ENCODE data around the gene ZSWIM3. TPM values are rescaled to one million over a fixed set of nuclear protein-coding genes. Genes with fewer than 3 reads are reported as not detected.

ZSWIM3 gene
- total RNA-seq, 1 experiment from 2014 or later, result 1.6 TPM

GRCh38 chr20:45907219-45907948 is 50.0 kb downstream of the ZSWIM3 start:
- no peak for DNase-seq (ENCODE audit: extremely low read depth, low read depth)

GRCh38 chr20:45908084-45908483 is 50.7 kb downstream of the ZSWIM3 start:
- no peak for DNase-seq (ENCODE audit: extremely low read depth, low read depth)

GRCh38 chr20:45909336-45909808 is 52.0 kb downstream of the ZSWIM3 start:
- DNase-seq (ENCODE audit: extremely low read depth, low read depth), result no peak

GRCh38 chr20:45909817-45910669 is 52.6 kb downstream of the ZSWIM3 start:
- DNase-seq (ENCODE audit: extremely low read depth, low read depth), result no peak

GRCh38 chr20:45910670-45911485 is 53.5 kb downstream of the ZSWIM3 start:
- DNase-seq (ENCODE audit: extremely low read depth, low read depth), result peak; percentile 99

GRCh38 chr20:45911486-45912343 is 54.3 kb downstream of the ZSWIM3 start, which contains the start of gene PLTP:
Gene PLTP, minus strand, starts transcription at chr20:45912155. Its CDS starts 703 bp downstream, at chr20:45911452.
- DNase-seq (ENCODE audit: extremely low read depth, low read depth), result peak; percentile 31

- DNase-seq (ENCODE audit: extremely low read depth, low read depth), result no peak
Measured at GRCh38 chr20:45912344-45912682, 54.9 kb downstream of the ZSWIM3 start.

- DNase-seq (ENCODE audit: extremely low read depth, low read depth), result no peak
Measured at GRCh38 chr20:45913116-45913515, 55.7 kb downstream of the ZSWIM3 start.

GRCh38 chr20:45917790-45918141 is 60.4 kb downstream of the ZSWIM3 start:
- DNase-seq (ENCODE audit: extremely low read depth, low read depth), result no peak

- DNase-seq (ENCODE audit: extremely low read depth, low read depth), result no peak
Measured at GRCh38 chr20:45918182-45918737, 60.8 kb downstream of the ZSWIM3 start.

- no peak for DNase-seq (ENCODE audit: extremely low read depth, low read depth)
Measured at GRCh38 chr20:45918779-45919537, 61.5 kb downstream of the ZSWIM3 start.

- DNase-seq (ENCODE audit: extremely low read depth, low read depth), result no peak
Measured at GRCh38 chr20:45919542-45920399, 62.4 kb downstream of the ZSWIM3 start.

GRCh38 chr20:45920462-45921336 is 63.3 kb downstream of the ZSWIM3 start:
- DNase-seq (ENCODE audit: extremely low read depth, low read depth), result no peak

- DNase-seq (ENCODE audit: extremely low read depth, low read depth), result no peak
Measured at GRCh38 chr20:45921337-45922189, 64.1 kb downstream of the ZSWIM3 start.

- no peak for DNase-seq (ENCODE audit: extremely low read depth, low read depth)
Measured at GRCh38 chr20:45924391-45925261, 67.2 kb downstream of the ZSWIM3 start.

Measured in NCI-H460 (cell line).